ENCODE results near the gene DUSP18. TPM values are rescaled to one million over a fixed set of nuclear protein-coding genes. Genes with fewer than 3 reads are reported as not detected.
"Not testable (repeated sequence)": the region's sequence is repeated elsewhere in the genome, so short reads cannot be mapped to it uniquely, and the experiment has no call there.

DUSP18 gene
- total RNA-seq, 2 experiments from 2014 or later: 10.4 to 11.5 TPM

DNA sequence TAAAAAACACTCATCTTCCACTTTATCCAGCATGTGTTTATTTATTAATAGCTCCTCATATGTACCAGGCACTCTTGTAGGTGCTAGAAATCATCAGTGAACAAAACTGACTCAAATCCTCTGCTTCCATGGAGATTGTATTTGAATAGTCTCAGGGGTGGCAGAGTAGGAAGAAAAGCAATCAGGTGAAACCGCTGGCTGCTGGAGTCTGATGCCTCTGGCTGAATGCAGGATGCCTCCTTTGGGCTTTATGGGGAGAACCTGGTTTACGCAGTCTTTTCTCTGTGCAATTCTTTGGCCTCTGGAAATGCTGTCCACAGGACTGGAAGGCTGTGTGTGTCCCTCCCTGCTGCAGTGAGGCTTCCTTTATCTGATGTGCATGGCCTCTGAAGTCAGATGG is 14.2 kb upstream of the DUSP18 start:
- CTCF ChIA-PET: no interaction called here
- POLR2A ChIA-PET: no interaction called here

DNA sequence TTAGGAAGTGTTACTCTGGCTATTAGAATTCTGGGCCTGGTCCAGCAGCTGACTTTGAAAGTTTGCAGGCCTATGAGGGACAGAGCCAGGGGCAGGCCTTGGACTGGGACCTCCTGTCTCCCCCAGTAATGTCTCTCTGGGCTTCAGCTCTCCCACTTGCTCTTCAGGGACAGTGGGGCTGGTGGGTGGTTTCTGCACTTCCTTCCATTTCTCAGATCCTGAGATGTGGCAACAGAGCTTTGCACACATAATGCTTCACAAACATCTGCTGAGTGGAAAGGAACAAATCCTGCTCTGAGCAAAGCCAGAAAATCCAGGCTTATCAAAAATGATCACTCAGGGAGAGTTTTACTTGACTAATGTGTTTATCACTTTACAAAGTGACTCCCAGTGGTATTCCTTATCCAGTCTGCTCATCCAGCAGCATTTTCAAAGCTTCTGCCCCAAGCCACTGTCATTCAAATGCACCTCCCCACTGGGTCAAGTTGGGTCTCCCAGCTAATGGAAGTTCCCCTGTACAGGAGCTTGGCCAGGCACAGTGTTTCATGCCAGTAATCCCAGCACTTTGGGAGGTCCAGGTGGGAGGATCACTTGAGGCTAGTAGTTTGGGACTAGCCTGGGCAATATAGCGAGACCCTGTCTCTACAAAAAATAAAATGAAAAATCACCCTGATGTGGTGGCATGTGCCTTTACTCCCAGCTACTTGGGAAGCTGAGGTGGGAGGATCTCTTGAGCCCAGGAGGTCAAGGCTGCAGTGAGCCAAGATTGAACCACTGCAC is 13.5 kb upstream of the DUSP18 start:
- CTCF ChIA-PET: interaction anchor here (0.6 kb wide), 1 partner anchor 38 kb away, joined by 4 read pairs; no protein-coding TSS in a partner anchor
- POLR2A ChIA-PET: no interaction called here

DNA sequence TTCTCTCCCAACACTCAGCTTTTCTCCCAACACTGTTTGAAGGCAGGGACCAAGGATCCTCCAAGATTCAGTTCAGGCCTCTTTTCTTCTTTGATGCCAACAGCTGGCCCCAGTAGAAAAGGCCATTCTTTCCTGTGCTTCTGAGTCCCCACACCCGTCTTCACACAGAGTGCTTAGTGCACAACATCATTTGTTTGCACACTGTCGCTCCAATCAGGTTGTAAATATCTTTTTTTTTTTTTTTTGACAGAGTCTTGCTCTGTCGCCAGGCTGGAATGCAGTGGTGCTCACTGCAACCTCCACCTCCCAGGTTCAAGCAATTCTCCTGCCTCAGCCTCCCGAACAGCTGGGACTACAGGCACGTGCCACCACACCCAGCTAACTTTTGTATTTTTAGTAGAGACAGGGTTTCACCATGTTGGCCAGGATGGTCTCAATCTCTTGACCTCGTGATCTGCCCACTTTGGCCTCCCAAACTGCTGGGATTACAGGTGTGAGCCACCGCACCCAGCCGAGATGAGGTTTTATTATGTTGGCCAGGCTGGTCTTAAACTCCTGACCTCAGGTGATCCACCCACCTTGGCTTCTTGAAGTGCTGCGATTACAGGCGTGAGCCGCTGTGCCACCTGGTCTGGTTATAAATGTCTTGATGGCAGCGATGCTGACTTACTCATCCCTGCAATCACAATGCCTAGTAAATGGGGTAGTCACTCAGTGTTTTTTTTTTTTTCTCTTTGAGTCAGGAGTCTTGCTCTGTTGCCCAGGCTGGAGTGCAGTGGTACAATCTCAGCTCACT is 12.4 kb upstream of the DUSP18 start:
- POLR2A ChIA-PET: not testable (repeated sequence)

DNA sequence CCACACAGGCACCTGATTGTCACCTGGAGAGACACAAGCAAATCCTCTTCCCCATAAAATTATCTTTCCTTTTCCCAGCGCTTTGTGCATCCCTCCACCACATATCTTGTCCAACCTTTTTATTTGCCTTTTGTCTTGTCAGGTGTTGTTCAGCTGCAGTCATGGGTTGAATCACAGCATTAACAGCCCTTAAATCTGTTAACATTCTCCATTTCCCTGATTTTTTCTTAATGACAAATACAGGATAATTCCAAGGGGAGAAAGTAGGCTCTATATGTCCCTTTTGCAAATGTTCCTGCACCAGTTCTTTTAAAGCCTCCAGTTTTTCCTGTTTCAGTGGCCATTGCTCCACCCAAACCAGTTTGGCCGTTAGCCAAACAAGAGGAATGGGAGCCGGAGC is 8.9 kb upstream of the DUSP18 start:
- CTCF ChIA-PET, POLR2A ChIA-PET: not testable (repeated sequence)

More for the DNA sequence above, 12.4 kb upstream of the DUSP18 start:
- CTCF ChIA-PET: not testable (repeated sequence)

DNA sequence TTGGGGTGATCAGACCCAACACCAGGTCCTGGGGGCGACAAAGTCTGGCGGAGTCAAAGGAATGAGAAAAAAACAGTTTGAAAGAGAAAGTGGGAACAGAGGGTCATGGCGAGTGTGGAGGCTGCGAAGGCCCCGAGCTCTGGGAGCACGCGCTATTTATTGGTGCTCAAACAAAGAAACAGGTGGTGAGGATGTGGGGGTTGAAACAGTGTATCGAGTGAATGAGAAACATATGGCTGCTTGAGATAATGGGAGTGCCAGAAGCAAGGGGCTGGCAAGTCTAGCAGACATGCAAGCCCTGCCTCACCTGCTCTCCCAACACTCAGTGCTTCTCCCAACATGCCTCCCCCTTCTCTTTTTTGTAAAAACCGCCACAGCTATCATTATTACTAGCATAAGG is 7.8 kb upstream of the DUSP18 start:
- POLR2A ChIA-PET: no interaction called here
- CTCF ChIA-PET: no interaction called here

DNA sequence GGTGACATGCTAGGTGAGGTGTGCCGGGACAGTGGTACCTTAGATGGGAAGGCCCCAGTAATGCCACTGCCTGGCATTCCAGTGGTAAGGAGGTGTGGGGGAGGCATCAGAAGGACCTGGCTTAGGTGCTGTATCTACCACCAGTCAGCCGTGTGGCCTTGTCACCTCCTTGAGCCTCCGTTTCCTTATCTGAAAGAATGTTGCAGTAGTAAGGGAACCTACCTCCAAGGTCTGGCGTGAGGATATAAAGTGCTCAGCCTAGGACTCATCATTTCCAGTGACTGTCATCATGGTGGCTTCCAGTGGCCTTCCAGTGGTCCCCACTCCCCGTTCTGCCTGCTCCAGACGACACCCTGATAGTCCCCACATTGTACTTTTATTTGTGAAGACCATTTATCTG is 6.8 kb upstream of the DUSP18 start:
- CTCF ChIA-PET: interaction anchor here (0.6 to 1.5 kb wide), 2 partner anchors 25 to 1369 kb away, joined by 3 to 4 read pairs; no protein-coding TSS in a partner anchor
- POLR2A ChIA-PET: no interaction called here

DNA sequence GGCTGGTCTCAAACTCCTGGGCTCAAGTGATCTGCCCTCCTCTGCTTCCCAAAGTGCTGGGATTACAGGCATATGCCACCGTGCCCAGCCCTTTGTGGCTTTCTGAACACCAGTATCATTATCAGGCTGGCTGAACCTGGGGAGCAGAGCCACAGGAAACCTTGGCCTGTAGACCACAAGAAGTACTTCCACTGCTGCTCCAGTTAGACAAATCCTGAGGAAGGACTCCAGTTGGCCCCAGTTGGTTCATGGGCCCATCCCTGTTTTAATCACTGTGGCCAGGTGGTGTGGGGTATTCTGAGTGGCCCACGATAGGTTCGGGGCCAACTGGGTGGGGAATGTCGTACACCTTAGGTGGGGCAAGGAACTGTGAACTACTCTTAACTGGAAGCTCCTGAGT is 5.5 kb upstream of the DUSP18 start:
- ChIA-PET POLR2A (no interaction called here), CTCF (interaction anchor here (1.5 kb wide), 1 partner anchor 24 kb away, joined by 4 read pairs; no protein-coding TSS in a partner anchor)

DNA sequence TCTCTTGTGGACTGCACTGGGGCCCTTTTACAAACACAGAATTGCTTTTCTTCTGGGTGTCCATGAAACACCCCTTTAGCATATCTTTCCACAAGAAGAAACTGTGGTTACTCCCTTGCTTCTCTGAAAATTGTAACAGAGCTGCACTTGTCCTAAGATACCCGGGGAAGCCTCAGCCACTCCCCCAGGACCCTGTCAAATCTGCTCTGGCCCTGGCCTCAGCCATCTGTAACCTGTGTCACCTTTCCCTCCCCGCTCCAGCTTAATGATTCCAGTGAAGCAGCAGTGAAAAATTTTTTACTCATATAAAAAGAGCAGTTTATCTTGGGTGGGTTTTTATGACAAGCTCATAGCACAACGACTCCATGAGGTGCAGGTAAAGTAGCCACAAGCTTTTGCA is 3.4 kb upstream of the DUSP18 start:
- POLR2A ChIA-PET: no interaction called here
- CTCF ChIA-PET: no interaction called here

DNA sequence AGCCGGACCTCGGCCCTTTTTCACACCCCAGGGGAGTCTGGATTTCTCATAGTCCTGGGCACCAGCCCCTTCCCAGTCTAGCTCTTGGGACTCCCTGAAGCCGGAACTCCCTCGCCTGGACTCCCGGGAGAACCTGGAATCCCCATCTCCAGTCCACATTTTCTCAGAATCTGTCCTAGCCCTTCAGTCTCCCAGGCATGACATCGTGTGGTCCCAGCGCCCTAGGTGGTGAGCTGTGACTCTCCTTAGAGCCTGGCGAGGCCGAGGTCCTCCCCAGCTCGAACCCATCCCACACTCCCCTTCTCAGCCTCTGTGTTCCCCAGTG is 673 bp upstream of the DUSP18 start:
- POLR2A ChIA-PET: no interaction called here
- CTCF ChIA-PET: interaction anchor here (0.7 to 2.3 kb wide), 2 partner anchors 17 to 34 kb away, joined by 5 to 8 read pairs; no protein-coding TSS in a partner anchor

DNA sequence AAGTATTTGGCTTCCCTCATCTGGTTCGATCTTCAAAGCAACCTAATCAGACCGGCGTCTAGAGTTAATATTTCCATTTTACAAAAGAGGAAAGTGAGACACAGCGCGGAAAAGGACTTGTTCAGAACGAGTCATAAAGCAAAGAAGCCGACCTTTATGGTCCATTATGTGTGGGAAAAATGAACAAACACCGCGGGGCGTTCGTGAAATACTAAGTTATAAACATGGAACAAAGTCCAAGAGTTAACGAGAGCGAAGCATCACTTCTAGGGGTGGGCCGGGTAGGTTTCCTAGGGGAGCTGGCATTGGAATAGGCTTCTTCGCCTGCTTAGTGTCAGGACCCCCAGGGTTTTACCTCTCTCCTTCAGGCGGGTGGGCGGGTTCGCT is 575 bp downstream of the DUSP18 start:
- CTCF ChIA-PET: interaction anchor here (1.0 to 2.3 kb wide), 3 partner anchors 33 to 88 kb away, joined by 4 to 8 read pairs (median 6); no protein-coding TSS in a partner anchor
- POLR2A ChIA-PET: interaction anchor here (1.0 kb wide), 1 partner anchor 12 kb away, joined by 4 read pairs; no protein-coding TSS in a partner anchor

DNA sequence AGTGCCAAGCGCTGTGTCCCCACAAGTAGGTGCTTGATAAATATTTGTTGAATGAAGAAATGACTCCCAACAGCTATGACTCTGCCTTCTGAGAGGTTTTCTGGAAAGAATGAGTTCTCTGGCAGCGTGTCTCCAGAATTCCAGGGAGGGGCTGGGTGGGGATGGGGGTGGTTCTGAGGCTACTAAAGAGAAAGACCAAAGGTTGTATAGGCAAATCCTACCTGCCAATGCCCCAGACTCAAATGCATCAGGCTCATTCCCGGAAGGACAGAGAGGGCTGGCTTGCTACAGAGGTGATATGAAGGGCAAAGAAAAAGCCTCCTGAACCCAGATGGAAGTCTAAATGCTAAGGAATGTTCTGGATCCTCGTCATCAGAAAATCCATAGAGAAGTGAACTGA is 1.9 kb downstream of the DUSP18 start:
- ChIA-PET CTCF (no interaction called here), POLR2A (no interaction called here)

DNA sequence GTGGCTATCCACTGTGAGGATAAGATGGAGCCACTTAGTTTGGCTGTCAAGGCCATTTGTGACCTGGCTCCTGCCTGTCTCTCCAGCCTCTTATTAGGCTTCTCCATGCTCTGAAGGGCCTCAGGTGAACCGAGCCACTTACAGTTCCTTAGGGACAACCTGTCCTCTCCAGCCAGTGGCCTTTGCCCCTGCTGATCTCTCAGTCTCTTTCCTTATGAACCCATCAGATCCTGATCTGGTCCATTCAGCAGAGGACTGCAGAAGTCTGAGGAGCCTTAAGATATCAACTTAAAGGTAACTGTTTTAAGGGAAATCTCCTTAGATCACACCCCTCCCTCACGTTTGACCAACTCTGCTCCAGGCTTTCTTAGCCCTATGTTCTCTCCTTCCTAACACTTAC is 2.4 kb downstream of the DUSP18 start:
- ChIA-PET POLR2A (no interaction called here), CTCF (no interaction called here)

DNA sequence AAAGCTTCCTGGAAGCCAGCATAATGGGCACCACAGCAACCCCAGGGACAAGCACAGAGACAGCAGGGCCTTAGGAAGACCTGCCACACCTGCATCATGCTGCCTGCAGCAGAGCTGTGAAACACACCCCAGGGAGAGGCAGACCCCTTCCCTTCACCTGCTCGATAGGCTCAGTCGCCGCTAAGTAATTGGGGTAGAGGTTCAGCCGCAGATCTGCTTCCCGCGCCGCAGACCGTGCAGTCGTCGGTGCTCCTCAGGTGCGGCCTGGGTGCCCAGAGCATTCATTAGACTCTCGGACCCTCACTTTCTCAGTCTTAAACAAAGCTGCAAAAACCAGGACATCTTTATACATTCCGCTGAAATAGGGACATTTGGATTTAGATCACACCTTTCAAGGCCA is 2.9 kb downstream of the DUSP18 start:
- ChIA-PET CTCF (no interaction called here), POLR2A (no interaction called here)

DNA sequence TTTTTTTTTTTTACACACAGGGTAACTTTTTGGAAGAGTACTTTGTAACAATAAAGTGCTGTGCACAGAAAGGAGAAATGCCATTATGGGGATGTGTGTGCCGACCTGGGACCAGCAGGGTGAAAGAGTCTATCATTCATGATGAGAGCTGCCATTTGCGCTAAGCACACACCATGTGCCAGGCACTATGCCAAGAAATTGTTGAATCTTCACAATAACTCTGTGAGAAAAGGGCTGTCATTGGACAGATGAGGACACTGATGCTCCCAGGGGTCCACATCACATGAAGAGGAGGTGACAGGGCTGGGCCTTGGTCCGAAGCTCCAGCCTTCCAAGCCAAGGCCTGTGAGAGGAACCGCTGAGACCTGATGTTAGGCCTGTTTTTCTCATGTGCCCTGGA is 5.6 kb downstream of the DUSP18 start:
- CTCF ChIA-PET: no interaction called here
- POLR2A ChIA-PET: no interaction called here

DNA sequence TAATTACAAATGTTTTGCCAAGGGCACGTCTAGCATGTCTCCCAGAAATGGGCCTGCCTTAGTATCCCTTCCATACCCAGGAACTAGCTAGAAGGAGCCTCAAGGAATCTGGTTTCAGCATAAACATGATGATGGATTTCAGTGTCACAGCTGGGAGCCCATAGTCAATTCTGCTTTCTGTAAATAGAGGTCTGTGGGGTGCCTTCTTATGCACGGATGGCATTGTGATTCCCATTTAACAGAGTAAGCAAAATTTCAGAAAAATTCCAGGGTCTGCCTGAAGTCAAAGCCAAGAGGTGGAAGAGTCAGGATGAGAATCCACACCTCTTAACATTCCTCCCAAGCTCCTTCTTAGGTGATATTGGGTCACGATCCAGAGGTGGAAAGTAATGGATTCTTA is 12.1 kb downstream of the DUSP18 start:
- ChIA-PET POLR2A (interaction anchor here (0.6 to 0.7 kb wide), 2 partner anchors 12 to 440 kb away, joined by 3 to 4 read pairs; partner anchors contain the start of gene DUSP18), CTCF (interaction anchor here (1.5 kb wide), 1 partner anchor 21 kb away, joined by 6 read pairs; no protein-coding TSS in a partner anchor)

DNA sequence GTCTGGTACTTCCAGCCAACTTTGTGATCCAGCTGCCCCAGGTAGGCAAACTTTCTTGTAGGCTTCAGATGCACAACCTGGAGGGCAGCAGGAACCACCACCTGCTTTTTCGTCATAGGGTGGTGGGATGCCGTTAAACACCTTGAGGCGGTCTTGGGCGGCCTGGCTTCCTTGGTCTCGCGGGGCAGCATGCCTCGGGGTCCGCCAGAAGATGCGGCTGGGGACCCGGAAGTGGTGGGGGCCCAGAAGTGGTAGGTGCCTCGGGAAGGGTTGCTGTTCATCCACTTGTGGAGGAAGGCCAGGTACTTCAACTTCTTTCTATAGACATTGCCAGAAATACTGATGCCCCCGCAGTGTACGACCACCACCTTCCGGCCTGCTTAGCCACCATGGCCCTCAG is 13.3 kb downstream of the DUSP18 start:
- ChIA-PET CTCF (no interaction called here), POLR2A (no interaction called here)

DNA sequence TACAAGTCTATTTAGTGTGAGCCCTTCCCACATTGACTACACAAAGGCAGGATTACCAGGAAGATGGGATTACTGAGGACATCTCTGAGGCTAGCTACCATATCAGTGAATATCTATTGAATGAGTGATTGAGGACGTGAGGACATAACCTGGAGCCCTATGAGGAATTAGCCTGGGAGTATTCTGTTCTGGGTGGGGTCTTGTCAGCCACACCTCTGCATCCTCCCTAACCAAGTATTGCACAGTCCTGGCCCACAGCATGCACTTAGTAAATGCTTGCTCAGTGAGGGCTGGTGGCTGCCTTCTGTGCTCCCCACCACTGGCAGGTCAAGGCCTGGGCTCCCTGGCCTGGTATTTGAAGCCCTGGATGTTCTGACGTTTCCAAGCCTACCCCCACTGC is 14.8 kb downstream of the DUSP18 start:
- CTCF ChIA-PET: interaction anchor here (1.0 kb wide), 1 partner anchor 102 kb away, joined by 4 read pairs; no protein-coding TSS in a partner anchor
- POLR2A ChIA-PET: no interaction called here

DNA sequence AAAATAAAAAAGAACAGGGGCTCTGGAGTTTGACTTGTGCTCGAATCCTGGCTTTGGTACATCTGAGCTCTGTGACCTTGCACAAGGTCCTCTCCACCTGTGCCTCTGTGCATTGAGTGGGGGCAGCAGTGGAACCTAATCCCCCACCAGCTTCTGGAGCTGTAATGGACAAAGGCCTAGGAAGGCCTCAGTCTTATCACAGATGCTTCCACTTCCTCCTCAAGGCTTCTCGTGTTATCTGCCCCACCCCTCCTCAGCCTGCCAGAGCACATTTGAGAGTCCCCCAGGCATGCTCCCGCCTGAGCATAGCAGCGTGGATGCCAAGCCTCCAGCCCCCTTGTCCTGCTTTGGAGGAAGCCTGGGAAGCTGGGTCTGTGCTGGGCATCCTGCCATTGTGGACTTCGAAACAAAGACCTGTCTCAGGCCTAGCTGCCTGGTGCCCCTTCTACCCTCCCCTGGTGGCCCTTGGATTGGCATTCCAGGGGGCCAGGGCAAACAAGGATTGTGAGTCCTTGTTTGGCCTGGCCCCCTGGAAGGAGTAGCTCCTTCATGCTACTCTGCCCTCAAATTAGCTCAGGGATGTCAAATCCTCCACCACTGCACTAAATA is 17.1 kb downstream of the DUSP18 start:
- CTCF ChIA-PET: interaction anchor here (0.5 to 3.1 kb wide), 9 partner anchors 9 to 105 kb away, joined by 3 to 21 read pairs (median 4); partner anchors contain the start of gene SLC35E4
- POLR2A ChIA-PET: no interaction called here

DNA sequence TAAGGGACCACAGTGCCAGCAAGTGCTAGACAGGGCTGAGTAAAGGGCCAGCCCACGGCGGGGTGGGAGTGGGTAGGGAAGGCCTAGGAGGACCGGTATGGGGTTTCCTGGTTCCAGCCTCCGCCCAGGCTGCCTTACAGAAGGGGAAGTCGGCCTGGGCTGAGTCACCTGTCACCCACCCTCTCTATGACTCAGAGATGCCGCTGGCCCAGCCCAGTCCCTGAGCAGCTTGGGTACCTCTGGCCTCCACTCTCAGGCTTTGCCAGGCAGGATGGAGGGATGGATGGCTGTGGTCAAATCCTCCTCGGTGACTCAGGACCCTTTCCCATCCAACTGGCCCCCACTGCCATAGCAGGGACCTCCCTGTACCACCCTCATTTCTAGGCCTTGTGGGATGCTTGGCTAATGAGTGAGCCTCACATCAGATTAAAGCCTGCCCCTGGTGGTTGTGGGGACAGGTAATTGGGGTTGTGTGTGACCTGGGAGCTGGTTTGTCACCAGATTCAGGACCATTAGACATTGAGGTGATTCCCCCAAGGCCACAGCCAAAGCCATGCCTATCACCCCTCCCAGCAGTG is 18.2 kb downstream of the DUSP18 start:
- POLR2A ChIA-PET: interaction anchor here (0.6 to 1.7 kb wide), 4 partner anchors 14 to 244 kb away, joined by 3 to 15 read pairs (median 6); partner anchors contain the start of gene SLC35E4
- CTCF ChIA-PET: interaction anchor here (0.9 to 3.1 kb wide), 11 partner anchors 10 to 106 kb away, joined by 3 to 21 read pairs (median 4); partner anchors contain the start of gene SLC35E4

DNA sequence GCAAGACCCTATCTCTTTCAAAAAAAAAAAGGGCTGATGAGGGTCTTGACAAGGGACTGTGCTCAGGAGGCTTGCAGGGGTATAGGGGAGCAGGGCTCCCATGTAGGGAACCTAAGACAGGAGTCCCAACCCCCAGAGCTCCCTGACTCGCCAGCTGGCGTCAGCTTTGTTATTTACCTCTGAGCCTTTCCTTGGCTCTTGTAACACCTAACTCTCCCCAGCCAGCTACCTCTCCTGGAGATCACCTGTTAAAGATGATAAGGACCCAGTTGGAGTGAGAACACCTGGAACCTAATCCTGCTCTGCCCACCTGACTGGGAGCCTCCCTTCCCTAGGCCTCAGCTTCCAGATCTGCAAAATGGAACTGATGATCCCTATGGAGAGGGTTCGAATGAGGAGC is 18.9 kb downstream of the DUSP18 start:
- ChIA-PET CTCF (interaction anchor here (1.3 to 3.1 kb wide), 6 partner anchors 11 to 107 kb away, joined by 3 to 21 read pairs (median 5); partner anchors contain the start of gene SLC35E4), POLR2A (interaction anchor here (0.6 to 1.7 kb wide), 2 partner anchors 13 to 94 kb away, joined by 6 to 15 read pairs; partner anchors contain the start of gene SLC35E4)

All from activated CD8-positive, alpha-beta memory T cell treated with anti-CD3 and anti-CD28 coated beads for 36 hours (primary cell).